KMS-11 (cell line): Measurements from ENCODE around the gene ANGPTL8.

Experiments used
- H2AFZ ChIP-seq: fragments of 200-600 bp; sonication (generic); 2 replicates; pipeline ENCODE4 v1.6.1; 2016; ENCODE audit warnings: antibody characterized with exemption, mixed run types, low read depth
- H3K27ac ChIP-seq: fragments of 200-600 bp; sonication (generic); 2 replicates; pipeline ENCODE4 v1.6.1; 2016; ENCODE audit warnings: mild to moderate bottlenecking, mixed run types
- H3K27me3 ChIP-seq: fragments of 200-600 bp; sonication (generic); 2 replicates; pipeline ENCODE4 v1.6.1; 2017; ENCODE audit warnings: mild to moderate bottlenecking, low read depth, mixed run types, moderate library complexity; ENCODE audit not compliant: insufficient read depth
- H3K36me3 ChIP-seq: fragments of 200-600 bp; sonication (generic); 2 replicates; pipeline ENCODE4 v1.6.1; 2017; ENCODE audit warnings: mild to moderate bottlenecking, mixed run types; ENCODE audit not compliant: insufficient read depth
- H3K4me1 ChIP-seq: fragments of 200-600 bp; sonication (generic); 2 replicates; pipeline ENCODE4 v1.6.1; 2016; ENCODE audit warnings: mild to moderate bottlenecking, low read depth, mixed run types; ENCODE audit not compliant: poor library complexity, severe bottlenecking
- H3K4me2 ChIP-seq: fragments of 200-600 bp; sonication (generic); 2 replicates; pipeline ENCODE4 v1.7.0; 2016; ENCODE audit warnings: mild to moderate bottlenecking, mixed run types
- H3K4me3 ChIP-seq: fragments of 200-600 bp; sonication (generic); IDR thresholded peaks from 2 replicates; pipeline ENCODE4 v1.6.1; 2017; ENCODE audit warnings: low read depth, low read length, mixed read lengths; ENCODE audit not compliant: insufficient read depth
- H3K79me2 ChIP-seq: fragments of 200-600 bp; sonication (generic); 2 replicates; pipeline ENCODE4 v1.6.1; 2016; ENCODE audit warnings: low read depth, mixed run types; ENCODE audit not compliant: insufficient read depth
- H3K9ac ChIP-seq: fragments of 200-600 bp; sonication (generic); 2 replicates; pipeline ENCODE4 v1.6.1; 2016; ENCODE audit warnings: mild to moderate bottlenecking, mixed run types
- H4K20me1 ChIP-seq: fragments of 200-600 bp; sonication (generic); 2 replicates; pipeline ENCODE4 v1.6.1; 2016; ENCODE audit warnings: mild to moderate bottlenecking, mixed run types; ENCODE audit not compliant: insufficient read depth
- CTCF ChIP-seq: fragments of 200-600 bp; sonication (generic); conservative IDR thresholded peaks from 2 replicates; pipeline ENCODE4 v1.6.1; 2017; ENCODE audit warnings: low read depth, mild to moderate bottlenecking, antibody characterized with exemption, low read length, moderate library complexity, mixed read lengths

ANGPTL8 gene

GRCh38 chr19:11254666-11255065 is 15.2 kb downstream of the ANGPTL8 start:
- TF ChIP-seq CTCF: no peak
- Histone ChIP-seq H3K4me3 (no peak overlapping the region), H3K79me2 (no peaks in the 10 kb centered on the region), H4K20me1 (no peaks in the 10 kb centered on the region), H3K9ac (no peak overlapping the region), H3K36me3 (no peaks in the 10 kb centered on the region), H3K4me1 (no peaks in the 10 kb centered on the region), H3K27ac (no peak overlapping the region), H3K4me2 (no peak overlapping the region), H3K27me3 (peaks cover 3% of the 10 kb centered on the region; the same call in 1 of the 2 replicates), H2AFZ (no peak overlapping the region)

- Histone ChIP-seq H3K79me2 (no peaks in the 10 kb centered on the region), H2AFZ (no peak overlapping the region), H4K20me1 (no peaks in the 10 kb centered on the region), H3K27me3 (peaks cover 13% of the 10 kb centered on the region; the same call in 1 of the 2 replicates), H3K4me1 (no peaks in the 10 kb centered on the region), H3K9ac (no peak overlapping the region), H3K27ac (no peak overlapping the region), H3K4me2 (no peak overlapping the region), H3K4me3 (no peak overlapping the region), H3K36me3 (no peaks in the 10 kb centered on the region)
- TF ChIP-seq CTCF: no peak
Observed at GRCh38 chr19:11256189-11256588, 16.8 kb downstream of the ANGPTL8 start.

GRCh38 chr19:11257846-11258380 is 18.5 kb downstream of the ANGPTL8 start:
- H4K20me1 ChIP-seq: no peaks in the 10 kb centered on the region
- peaks cover 22% of the 10 kb centered on the region; the same call in 1 of the 2 replicates for H3K27me3 ChIP-seq
- H3K79me2 ChIP-seq: no peaks in the 10 kb centered on the region

GRCh38 chr19:11260996-11261395 is 21.6 kb downstream of the ANGPTL8 start:
- H3K9ac ChIP-seq: no peak overlapping the region
- no peak overlapping the region for H2AFZ ChIP-seq
- H3K4me3 ChIP-seq: no peak overlapping the region
- no peaks in the 10 kb centered on the region for H3K4me1 ChIP-seq
- no peaks in the 10 kb centered on the region for H4K20me1 ChIP-seq
- no peak overlapping the region for H3K4me2 ChIP-seq
- H3K27ac ChIP-seq: no peak overlapping the region
- H3K79me2 ChIP-seq: no peaks in the 10 kb centered on the region
- peaks cover 47% of the 10 kb centered on the region for H3K27me3 ChIP-seq
- H3K36me3 ChIP-seq: no peaks in the 10 kb centered on the region
- no peak for TF ChIP-seq CTCF

More at GRCh38 chr19:11257846-11258380, 18.5 kb downstream of the ANGPTL8 start:
- H3K36me3 ChIP-seq: no peaks in the 10 kb centered on the region
- H3K27ac ChIP-seq: no peak overlapping the region
- TF ChIP-seq CTCF: no peak
- no peak overlapping the region for H3K4me2 ChIP-seq
- no peak overlapping the region for H3K4me3 ChIP-seq
- H2AFZ ChIP-seq: no peak overlapping the region
- H3K9ac ChIP-seq: no peak overlapping the region
- H3K4me1 ChIP-seq: no peaks in the 10 kb centered on the region
